K562 (cell line): ENCODE data around the gene TMEM131. TPM values are rescaled to one million over a fixed set of nuclear protein-coding genes. Genes with fewer than 3 reads are reported as not detected.
A peak's percentile ranks its signal among the peaks of the same experiment; 100 is the strongest.

Source experiments
- BCOR ChIP-seq: fragments of 450-650 bp; IDR thresholded peaks from 2 replicates; pipeline ENCODE4 v1.6.1; 2016
- CBX1 ChIP-seq: sonication (generic); IDR thresholded peaks from 2 replicates; pipeline ENCODE4 v1.6.1; 2016; ENCODE audit warnings: antibody characterized with exemption, low read depth, mild to moderate bottlenecking
- DMBX1 ChIP-seq: fragments of 250-450 bp; sonication (Bioruptor Pico); IDR thresholded peaks from 2 replicates; pipeline ENCODE4 v1.8.0; 2022; ENCODE audit warnings: inconsistent platforms, mild to moderate bottlenecking, moderate library complexity, borderline replicate concordance
- GTF2E2 ChIP-seq: fragments of 200-800 bp; sonication (Bioruptor generic); IDR thresholded peaks from 2 replicates; pipeline ENCODE4 v1.6.1; 2016; ENCODE audit warnings: missing genetic modification characterization, missing compliant biosample characterization
- HMGN3 ChIP-seq: IDR thresholded peaks from 2 replicates; pipeline ENCODE4 v1.6.1; 2011; ENCODE audit warnings: borderline replicate concordance, low read depth, mild to moderate bottlenecking, mixed read lengths, low read length; ENCODE audit not compliant: insufficient read length; ENCODE audit errors: extremely low read depth
- KAT8 ChIP-seq: fragments of 450-650 bp; IDR thresholded peaks from 2 replicates; pipeline ENCODE4 v1.6.1; 2016; ENCODE audit warnings: low read depth, mild to moderate bottlenecking
- KDM5B ChIP-seq: fragments of 200-600 bp; sonication (generic); IDR thresholded peaks from 2 replicates; pipeline ENCODE4 v1.6.1; 2012; ENCODE audit warnings: low read depth, mild to moderate bottlenecking, moderate library complexity, low read length, control low read depth, inconsistent platforms; ENCODE audit not compliant: insufficient replicate concordance
- MYBL2 ChIP-seq, 2 experiments: fragments of 450-650 bp in 1 of 2; sonication (generic) in 1 of 2; formaldehyde crosslinking in 1 of 2; IDR thresholded peaks; 2 replicates each; pipeline versions ENCODE4 v1.6.1 to v1.8.1; 2017 to 2022; ENCODE audit warnings: borderline replicate concordance in 1 of 2, inconsistent platforms in 1 of 2, low read depth in 1 of 2, mild to moderate bottlenecking in 1 of 2, missing genetic modification reagents in 1 of 2, moderate library complexity in 1 of 2
- PYGO2 ChIP-seq: fragments of 450-650 bp; IDR thresholded peaks from 2 replicates; pipeline ENCODE4 v1.6.1; 2016; ENCODE audit warnings: mild to moderate bottlenecking, missing genetic modification characterization, moderate library complexity, missing compliant biosample characterization
- XRCC3 ChIP-seq: fragments of 450-650 bp; IDR thresholded peaks from 2 replicates; pipeline ENCODE4 v1.6.1; 2017; ENCODE audit warnings: mild to moderate bottlenecking, moderate library complexity
- ZNF830 ChIP-seq: fragments of 250-450 bp; sonication (Bioruptor Pico); IDR thresholded peaks from 2 replicates; pipeline ENCODE4 v1.5.0; 2021; ENCODE audit warnings: mild to moderate bottlenecking
- polyA plus RNA-seq, 8 experiments: library from polyadenylated mRNA; depleted of rRNA in 4 of 8; stranded (reverse) in 5 of 8; unstranded in 3 of 8; fragments of >200 nt; fragmentation: Nextera tagmentation in 2 of 8; fragmentation: Illumina TruSeq in 1 of 8; extraction: Ambion mirVana in 2 of 8; extraction: Trizol in 1 of 8; gene quantifications; 2 replicates each; pipeline versions ENCODE4 v1.2.1 to v1.2.3, GENCODE V29; 2011 to 2014; ENCODE audit warnings: inconsistent platforms in 1 of 8, missing spikeins in 1 of 8
- total RNA-seq, 7 experiments: library from RNA; depleted of rRNA in 6 of 7; stranded (reverse); fragments of >200 nt in 6 of 7; fragmentation: Illumina TruSeq in 2 of 7; extraction: Trizol in 2 of 7; gene quantifications; 2 replicates each; pipeline versions ENCODE4 v1.2.1 to v1.2.3, GENCODE V29; 2011 to 2021; ENCODE audit warnings: low replicate concordance in 1 of 7
- TF ChIP-seq, protein P1 (sequence below): fragments of 450-650 bp; IDR thresholded peaks from 2 replicates; pipeline ENCODE4 v1.6.1; 2018; ENCODE audit warnings: mild to moderate bottlenecking, low read depth; ENCODE audit not compliant: partially characterized antibody
- TF ChIP-seq, protein P2 (sequence below): sonication (generic); formaldehyde crosslinking; IDR thresholded peaks from 2 replicates; pipeline ENCODE4 v1.9.0; 2022; ENCODE audit warnings: mild to moderate bottlenecking, missing genetic modification reagents
- TF ChIP-seq, protein P3 (sequence below): sonication (generic); formaldehyde crosslinking; IDR thresholded peaks from 2 replicates; pipeline ENCODE4 v1.8.0; 2022; ENCODE audit warnings: mild to moderate bottlenecking, missing genetic modification reagents
- TF ChIP-seq, protein P4 (sequence below): sonication (generic); formaldehyde crosslinking; IDR thresholded peaks from 2 replicates; pipeline ENCODE4 v1.8.1; 2023; ENCODE audit warnings: mild to moderate bottlenecking, missing genetic modification reagents
- TF ChIP-seq, protein P5 (sequence below): fragments of 250-450 bp; sonication (Bioruptor Pico); IDR thresholded peaks from 2 replicates; pipeline ENCODE4 v1.5.0; 2021; ENCODE audit warnings: mild to moderate bottlenecking, borderline replicate concordance
- TF ChIP-seq, protein P6 (sequence below): fragments of 450-650 bp; formaldehyde crosslinking; IDR thresholded peaks from 2 replicates; pipeline ENCODE4 v1.4.0; 2020; ENCODE audit warnings: mild to moderate bottlenecking, moderate library complexity

The TMEM131 gene
- total and polyA plus RNA-seq, 9 of the 15 experiments (the other 6 are each of a cell fraction or from before 2014, with no cell fraction given): 2.5 to 21.1 (median 12.4) TPM

DNA sequence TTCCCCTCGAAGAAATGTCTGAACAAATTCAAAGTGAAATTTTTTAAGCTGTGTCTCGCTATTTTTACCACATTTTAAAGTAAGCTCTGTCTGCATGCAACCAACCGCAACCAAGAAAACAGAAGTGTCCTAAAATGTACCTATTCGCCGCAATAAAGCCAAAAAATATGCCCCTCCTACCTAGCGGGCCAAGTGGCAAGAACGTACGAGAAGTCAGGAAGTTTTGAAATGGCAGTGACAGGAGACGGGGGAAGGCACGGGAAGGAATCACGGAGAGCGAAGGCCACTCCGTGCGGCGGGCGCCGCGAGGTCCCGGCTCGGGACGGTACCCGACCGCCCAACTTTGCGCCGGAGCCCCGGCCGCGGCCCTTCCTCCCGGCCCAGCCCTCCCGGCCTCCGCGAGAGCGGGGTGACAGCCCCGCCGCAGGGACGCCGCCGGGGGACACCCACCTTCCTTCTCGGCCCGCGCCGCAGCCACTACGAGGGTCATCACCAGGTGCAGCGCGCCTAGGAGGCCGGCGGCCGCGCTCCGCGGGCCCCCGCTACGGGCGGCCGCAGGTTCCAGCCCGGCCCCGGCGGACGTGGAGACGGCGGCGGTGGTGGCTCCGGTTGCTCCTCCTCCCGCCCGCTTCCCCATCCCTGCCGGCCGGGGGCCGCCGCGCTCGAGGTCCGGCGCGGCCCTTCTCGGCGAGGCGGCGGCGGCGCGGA, 568 bp downstream of the TMEM131 start (continued):
- TF ChIP-seq KDM5B (peak; percentile 51), KAT8 (no peak), XRCC3 (no peak), GTF2E2 (tag) (no peak), ZNF830 (no peak), PYGO2 (no peak), MYBL2 (IDR thresholded peaks at IDR 0.05; ENCODE audit: low read depth) (no peak), MYBL2 (CRISPR knock-in tag; IDR thresholded peaks at IDR 0.05; ENCODE audit: borderline replicate concordance) (no peak), HMGN3 (peak; percentile 39), BCOR (no peak), CBX1 (no peak), DMBX1 (CRISPR knock-in tag) (no peak)
- TF ChIP-seq, protein P1, sequence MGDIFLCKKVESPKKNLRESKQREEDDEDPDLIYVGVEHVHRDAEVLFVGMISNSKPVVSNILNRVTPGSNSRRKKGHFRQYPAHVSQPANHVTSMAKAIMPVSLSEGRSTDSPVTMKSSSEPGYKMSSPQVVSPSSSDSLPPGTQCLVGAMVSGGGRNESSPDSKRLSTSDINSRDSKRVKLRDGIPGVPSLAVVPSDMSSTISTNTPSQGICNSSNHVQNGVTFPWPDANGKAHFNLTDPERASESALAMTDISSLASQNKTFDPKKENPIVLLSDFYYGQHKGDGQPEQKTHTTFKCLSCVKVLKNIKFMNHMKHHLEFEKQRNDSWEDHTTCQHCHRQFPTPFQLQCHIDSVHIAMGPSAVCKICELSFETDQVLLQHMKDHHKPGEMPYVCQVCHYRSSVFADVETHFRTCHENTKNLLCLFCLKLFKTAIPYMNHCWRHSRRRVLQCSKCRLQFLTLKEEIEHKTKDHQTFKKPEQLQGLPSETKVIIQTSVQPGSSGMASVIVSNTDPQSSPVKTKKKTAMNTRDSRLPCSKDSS: no peak
- TF ChIP-seq, protein P2, sequence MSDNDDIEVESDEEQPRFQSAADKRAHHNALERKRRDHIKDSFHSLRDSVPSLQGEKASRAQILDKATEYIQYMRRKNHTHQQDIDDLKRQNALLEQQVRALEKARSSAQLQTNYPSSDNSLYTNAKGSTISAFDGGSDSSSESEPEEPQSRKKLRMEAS (CRISPR knock-in tag): no peak
- TF ChIP-seq, protein P3, sequence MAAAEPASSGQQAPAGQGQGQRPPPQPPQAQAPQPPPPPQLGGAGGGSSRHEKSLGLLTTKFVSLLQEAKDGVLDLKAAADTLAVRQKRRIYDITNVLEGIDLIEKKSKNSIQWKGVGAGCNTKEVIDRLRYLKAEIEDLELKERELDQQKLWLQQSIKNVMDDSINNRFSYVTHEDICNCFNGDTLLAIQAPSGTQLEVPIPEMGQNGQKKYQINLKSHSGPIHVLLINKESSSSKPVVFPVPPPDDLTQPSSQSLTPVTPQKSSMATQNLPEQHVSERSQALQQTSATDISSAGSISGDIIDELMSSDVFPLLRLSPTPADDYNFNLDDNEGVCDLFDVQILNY (CRISPR knock-in tag): no peak
- TF ChIP-seq, protein P4, sequence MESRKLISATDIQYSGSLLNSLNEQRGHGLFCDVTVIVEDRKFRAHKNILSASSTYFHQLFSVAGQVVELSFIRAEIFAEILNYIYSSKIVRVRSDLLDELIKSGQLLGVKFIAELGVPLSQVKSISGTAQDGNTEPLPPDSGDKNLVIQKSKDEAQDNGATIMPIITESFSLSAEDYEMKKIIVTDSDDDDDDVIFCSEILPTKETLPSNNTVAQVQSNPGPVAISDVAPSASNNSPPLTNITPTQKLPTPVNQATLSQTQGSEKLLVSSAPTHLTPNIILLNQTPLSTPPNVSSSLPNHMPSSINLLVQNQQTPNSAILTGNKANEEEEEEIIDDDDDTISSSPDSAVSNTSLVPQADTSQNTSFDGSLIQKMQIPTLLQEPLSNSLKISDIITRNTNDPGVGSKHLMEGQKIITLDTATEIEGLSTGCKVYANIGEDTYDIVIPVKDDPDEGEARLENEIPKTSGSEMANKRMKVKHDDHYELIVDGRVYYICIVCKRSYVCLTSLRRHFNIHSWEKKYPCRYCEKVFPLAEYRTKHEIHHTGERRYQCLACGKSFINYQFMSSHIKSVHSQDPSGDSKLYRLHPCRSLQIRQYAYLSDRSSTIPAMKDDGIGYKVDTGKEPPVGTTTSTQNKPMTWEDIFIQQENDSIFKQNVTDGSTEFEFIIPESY: no peak
- TF ChIP-seq, protein P5, sequence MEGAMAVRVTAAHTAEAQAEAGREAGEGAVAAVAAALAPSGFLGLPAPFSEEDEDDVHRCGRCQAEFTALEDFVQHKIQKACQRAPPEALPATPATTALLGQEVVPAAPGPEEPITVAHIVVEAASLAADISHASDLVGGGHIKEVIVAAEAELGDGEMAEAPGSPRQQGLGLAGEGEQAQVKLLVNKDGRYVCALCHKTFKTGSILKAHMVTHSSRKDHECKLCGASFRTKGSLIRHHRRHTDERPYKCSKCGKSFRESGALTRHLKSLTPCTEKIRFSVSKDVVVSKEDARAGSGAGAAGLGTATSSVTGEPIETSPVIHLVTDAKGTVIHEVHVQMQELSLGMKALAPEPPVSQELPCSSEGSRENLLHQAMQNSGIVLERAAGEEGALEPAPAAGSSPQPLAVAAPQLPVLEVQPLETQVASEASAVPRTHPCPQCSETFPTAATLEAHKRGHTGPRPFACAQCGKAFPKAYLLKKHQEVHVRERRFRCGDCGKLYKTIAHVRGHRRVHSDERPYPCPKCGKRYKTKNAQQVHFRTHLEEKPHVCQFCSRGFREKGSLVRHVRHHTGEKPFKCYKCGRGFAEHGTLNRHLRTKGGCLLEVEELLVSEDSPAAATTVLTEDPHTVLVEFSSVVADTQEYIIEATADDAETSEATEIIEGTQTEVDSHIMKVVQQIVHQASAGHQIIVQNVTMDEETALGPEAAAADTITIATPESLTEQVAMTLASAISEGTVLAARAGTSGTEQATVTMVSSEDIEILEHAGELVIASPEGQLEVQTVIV (CRISPR knock-in tag): no peak
- TF ChIP-seq, protein P6, sequence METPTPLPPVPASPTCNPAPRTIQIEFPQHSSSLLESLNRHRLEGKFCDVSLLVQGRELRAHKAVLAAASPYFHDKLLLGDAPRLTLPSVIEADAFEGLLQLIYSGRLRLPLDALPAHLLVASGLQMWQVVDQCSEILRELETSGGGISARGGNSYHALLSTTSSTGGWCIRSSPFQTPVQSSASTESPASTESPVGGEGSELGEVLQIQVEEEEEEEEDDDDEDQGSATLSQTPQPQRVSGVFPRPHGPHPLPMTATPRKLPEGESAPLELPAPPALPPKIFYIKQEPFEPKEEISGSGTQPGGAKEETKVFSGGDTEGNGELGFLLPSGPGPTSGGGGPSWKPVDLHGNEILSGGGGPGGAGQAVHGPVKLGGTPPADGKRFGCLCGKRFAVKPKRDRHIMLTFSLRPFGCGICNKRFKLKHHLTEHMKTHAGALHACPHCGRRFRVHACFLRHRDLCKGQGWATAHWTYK: no peak
